Stimulated activated naive CD8-positive, alpha-beta T cell treated with anti-CD3 and anti-CD28 coated beads, Interleukin-15, amount 100 ng/mL, for 72 hours (primary cell): ENCODE results near the gene DEAF1.
A peak's percentile ranks its signal among the peaks of the same experiment; 100 is the strongest.
"Not testable (repeated sequence)": the region's sequence is repeated elsewhere in the genome, so short reads cannot be mapped to it uniquely, and the experiment has no call there.

Source experiments
- ATAC-seq: fragments of 150-1000 bp; cut with Tn5 transposase; 2 replicates; pipeline ENCODE4 v1.10.0; 2021; ENCODE audit warnings: mild to moderate bottlenecking, moderate library complexity
- DNase-seq, 2 donors: peaks; one replicate each; pipeline ENCODE4 v3.0.0; 2021 to 2022
- H3K27ac Mint-ChIP-seq, 2 donors: one replicate each; pipeline ENCODE4 v1.8.0; 2022; ENCODE audit warnings: mild to moderate bottlenecking in 2 of 2, mixed read lengths in 2 of 2, moderate library complexity in 2 of 2
- H3K27me3 Mint-ChIP-seq: one replicate; pipeline ENCODE4 v1.8.0; 2022; ENCODE audit warnings: mixed read lengths
- H3K4me1 Mint-ChIP-seq: one replicate; pipeline ENCODE4 v1.8.0; 2022; ENCODE audit warnings: mild to moderate bottlenecking, mixed read lengths
- H3K4me3 Mint-ChIP-seq, 2 donors: one replicate each; pipeline ENCODE4 v1.8.0; 2022; ENCODE audit warnings: mild to moderate bottlenecking in 2 of 2, mixed read lengths in 2 of 2, moderate library complexity in 1 of 2
- H3K9me3 Mint-ChIP-seq, 2 donors: one replicate each; pipeline ENCODE4 v1.8.0; 2022; ENCODE audit warnings: mixed read lengths in 2 of 2

The DEAF1 gene

DNA sequence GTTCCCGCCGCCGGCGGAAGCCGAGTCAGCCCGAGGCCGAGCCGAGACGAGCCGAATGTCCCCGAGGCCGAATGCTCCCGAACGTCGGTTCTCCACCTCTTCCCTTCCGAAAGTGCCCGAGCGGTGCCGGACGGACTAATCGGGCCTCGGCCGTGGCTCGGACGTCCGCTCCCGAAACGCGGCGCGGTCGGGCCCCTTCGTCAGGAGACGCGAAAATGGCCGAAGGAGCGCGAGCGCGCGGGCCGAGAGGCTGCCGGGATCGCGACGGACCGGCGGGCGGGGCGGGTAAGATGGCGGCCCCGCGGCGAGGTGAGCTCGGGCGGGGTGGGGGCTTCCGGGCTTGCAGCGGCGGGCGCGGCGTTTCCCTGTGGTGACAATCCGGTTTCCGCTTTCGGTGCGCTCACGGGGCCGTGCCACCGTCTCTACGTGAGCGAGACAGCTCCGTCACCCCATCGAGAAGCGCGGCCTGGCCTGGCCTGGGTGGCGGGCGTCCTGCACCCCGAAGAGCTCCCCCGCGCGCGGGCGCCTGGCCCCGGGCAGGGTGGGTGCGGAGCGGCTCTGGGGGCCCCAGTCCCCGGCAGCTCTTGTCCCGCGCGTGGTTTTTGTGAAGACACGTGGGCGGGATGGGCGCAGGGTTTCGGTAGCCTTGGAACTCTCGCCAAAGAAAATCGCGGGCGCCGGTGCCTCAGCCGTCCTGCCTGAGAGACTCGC, 671 bp upstream of the DEAF1 start, which contains the start of gene TMEM80:
TSS of gene TMEM80 (plus strand) at position 279 of the 711 bp plus-strand sequence. CDS start at position 291, 12 bp downstream.
- Mint-ChIP-seq H3K9me3 (no peaks in the 10 kb centered on the region), H3K4me1 (peaks cover 65% of the 10 kb centered on the region), H3K4me3 (peak within 1 kb of the TSS; percentile 84 to 97), H3K27me3 (no peaks in the 10 kb centered on the region), H3K27ac (peak within 1 kb of the TSS; percentile 97 to 99)
- DNase-seq (peak; percentile 99), ATAC-seq (peak; percentile 81)

DNA sequence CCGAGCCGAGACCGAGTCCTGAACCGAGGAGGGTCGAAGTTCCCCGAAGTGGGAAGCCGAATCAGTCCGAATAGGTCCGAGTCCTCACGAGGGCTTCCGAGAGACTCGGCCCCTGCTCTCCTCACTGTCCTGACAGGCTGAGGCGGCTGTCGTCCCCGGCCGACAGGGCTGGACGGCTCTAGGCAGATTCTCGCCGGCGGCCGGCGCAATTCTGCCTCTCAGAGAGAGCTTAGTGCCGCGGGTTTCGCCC, 191 bp upstream of the DEAF1 start:
- no peaks in the 10 kb centered on the region for H3K9me3 Mint-ChIP-seq
- peak overlapping the region; percentile 97 to 99 for H3K27ac Mint-ChIP-seq
- ATAC-seq (no peak), DNase-seq (no peak)
- H3K4me3 Mint-ChIP-seq, result peak overlapping the region; percentile 84 to 97
- peaks cover 70% of the 10 kb centered on the region for H3K4me1 Mint-ChIP-seq
- H3K27me3 Mint-ChIP-seq, result no peaks in the 10 kb centered on the region

DNA sequence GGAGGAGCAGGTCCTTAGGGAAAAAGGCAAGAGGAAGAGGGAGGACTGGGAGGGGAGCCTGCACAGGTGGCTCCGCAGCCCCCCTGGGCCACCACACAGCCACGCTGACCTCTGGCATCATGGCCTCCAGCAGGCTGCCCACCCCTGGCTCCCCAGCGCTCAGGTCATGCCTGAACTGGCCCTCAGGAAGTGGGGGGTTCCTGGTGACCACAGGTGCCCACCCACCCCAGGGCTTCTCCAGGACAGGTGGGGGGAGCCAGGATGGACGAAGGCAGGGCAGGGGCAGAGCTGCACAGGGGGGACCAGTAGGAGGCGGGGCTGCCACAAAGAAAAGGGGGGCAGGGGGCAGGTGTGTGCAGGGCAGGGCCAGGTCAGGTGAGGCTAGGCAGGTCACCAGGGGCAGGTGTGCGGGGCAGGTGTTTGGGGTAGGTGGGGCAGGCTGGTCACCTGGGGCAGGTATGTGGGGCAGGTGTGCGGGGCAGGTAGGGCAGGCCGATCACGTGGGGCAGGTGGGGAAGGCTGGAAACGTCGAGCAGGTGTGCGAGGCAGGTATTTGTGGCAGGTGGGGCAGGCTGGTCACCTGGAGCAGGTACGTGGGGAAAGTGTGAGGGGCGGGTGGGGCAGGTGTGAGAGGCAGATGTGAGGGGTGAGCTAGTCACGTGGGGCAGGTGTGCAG, 997 bp downstream of the DEAF1 start:
- no peak for ATAC-seq
- Mint-ChIP-seq H3K4me1 (peaks cover 75% of the 10 kb centered on the region), H3K27ac (peak overlapping the region; percentile 96 to 98), H3K9me3 (no peaks in the 10 kb centered on the region), H3K27me3 (no peaks in the 10 kb centered on the region), H3K4me3 (peak overlapping the region; percentile 88 to 97)
- DNase-seq, result no peak

DNA sequence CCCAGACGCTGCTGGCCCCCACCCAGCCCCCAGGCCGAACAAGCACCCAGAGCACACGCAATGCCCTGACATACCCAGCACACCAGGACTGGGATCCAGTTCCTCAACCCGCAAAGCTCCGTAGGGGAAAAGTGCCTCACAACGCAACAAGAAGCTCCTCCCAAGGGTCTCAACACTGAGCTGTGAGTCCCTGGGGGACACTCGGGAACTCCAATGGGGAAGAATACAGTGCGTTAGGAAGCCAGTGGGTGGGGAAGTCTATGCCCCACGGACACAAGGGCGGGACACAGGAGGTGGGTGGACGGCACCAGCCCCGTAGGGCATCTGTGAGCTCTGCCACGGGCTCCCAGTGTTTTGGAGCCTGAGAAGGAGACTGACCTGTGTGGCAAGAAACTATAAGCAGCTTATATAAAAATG, 1.6 kb downstream of the DEAF1 start:
- no peaks in the 10 kb centered on the region for H3K27me3 Mint-ChIP-seq
- no peak for ATAC-seq
- H3K4me1 Mint-ChIP-seq, result peaks cover 69% of the 10 kb centered on the region
- H3K9me3 Mint-ChIP-seq, result no peaks in the 10 kb centered on the region
- peak overlapping the region; percentile 88 to 97 for H3K4me3 Mint-ChIP-seq
- H3K27ac Mint-ChIP-seq, result peak overlapping the region; percentile 96 to 98
- no peak for DNase-seq

DNA sequence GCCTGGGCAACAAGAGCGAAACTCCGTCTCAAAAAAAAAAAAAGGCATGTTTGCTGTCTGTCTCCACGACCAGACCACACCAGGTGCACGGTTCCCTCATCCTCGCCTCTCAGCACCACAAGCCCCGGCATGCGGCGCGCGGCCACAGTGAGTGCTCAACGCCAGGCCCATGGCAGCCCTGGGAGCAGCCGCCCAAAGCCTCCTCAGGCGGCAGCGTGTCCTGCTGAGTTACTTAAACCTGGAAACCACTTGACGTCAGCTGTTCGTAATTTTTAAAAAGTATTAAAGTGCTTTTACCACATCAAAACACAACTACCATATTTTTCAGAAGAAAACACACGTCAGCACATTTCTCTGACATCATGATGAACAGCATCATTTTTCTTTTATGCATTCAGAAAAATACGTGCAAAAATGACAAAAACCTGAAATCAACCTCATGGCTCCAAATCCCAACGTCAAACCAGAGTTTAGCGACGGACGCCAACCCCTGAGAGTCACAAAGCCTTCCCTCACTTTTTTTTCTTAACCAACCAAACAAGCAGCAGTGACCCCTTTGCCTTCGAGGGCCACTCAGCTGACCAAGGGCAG, 2.1 kb downstream of the DEAF1 start:
- Mint-ChIP-seq H3K4me1 (peaks cover 64% of the 10 kb centered on the region), H3K9me3 (no peaks in the 10 kb centered on the region), H3K27ac (peak overlapping the region in 1 of 2 donors; percentile 29), H3K27me3 (no peaks in the 10 kb centered on the region), H3K4me3 (peak overlapping the region; percentile 88 to 97)
- ATAC-seq (no peak), DNase-seq (peak in 1 of 2 donors; percentile 67)

DNA sequence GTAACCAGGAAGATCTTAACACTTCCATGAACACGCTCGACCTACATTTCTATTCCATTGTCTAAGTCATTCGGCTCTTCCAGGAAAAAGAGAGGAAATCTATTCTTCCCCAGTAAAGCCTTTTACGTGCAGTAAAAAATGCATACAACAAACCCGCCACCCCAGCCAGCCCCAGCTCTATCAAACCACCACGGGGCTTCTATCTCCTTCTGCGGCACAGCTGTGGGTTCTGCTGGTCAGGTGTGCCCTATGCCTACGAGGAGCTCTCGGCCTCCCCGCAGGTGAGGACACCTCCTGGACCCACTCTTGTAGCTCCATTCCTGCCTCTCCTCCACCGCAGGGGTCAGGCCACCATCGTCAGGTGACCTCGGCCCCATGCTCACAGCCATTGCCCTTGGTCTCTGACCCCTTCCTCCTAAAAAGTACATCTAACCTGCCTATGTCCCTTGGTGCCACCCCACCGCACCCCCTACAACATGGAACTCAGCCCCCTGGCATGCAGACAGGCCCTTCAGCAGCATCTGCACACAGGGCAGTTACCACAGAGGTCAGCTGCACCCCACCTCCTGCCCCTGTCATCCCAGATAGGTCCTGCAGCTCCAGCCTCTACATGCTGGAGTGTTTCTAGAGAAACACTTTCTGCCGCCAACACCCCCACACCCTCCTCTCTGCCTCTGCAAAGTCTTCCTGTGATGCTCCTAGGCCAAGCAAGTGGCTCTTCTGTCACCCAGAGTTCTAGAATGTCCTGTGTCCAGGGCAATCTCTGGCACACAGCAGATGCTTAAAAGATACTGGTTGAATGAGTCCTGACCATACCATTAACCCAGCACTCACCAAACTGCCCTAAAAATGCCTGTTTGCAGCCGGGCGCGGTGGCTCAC, 3.1 kb downstream of the DEAF1 start:
- H3K27ac Mint-ChIP-seq, result peak overlapping the region in 1 of 2 donors; percentile 81
- H3K4me1 Mint-ChIP-seq, result peaks cover 60% of the 10 kb centered on the region
- ATAC-seq, result no peak
- no peaks in the 10 kb centered on the region for H3K27me3 Mint-ChIP-seq
- no peaks in the 10 kb centered on the region for H3K9me3 Mint-ChIP-seq
- no peak for DNase-seq
- peak overlapping the region; percentile 51 to 88 for H3K4me3 Mint-ChIP-seq

DNA sequence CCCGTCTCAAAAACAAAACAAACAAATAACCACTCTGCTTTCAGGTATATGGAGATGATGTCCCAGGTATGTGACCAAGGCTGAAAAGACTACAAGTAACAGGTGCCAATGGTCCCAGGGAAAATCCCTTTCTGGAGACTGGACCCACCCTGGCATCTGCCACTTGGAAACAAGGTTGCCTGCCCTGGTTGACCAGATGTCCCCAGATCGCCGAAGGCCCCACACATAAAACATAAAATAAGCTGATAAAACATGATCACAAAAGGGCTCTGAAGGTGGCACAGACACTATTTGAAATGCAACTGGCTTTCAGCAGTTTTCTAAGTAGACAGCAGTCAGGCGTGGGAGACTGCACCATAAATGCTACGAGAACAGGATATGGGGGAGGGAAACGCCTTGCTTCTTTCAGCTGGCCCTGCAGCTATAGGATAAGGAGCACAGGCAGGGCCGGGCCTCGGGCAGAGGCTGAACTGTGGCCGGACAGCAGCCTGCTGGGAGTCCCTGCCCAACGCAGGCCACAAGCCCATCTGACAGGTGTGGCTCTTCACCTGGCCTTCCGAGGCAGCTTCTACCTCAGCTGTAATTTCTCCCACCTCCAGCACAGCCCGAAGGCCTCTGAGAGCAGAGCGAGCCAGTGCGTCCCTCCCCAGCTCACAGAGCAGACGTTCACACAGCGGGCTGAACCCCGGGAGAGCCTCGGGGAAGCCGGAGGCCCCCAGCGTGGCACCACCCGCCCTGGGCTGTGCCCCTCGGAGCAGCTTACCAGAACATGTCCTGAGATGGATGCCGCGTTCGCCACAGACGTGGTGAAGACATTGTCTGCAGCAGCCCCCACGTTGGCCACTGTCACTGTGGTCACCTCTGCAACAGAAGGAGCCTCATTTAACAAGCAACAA, 4.0 kb downstream of the DEAF1 start:
- Mint-ChIP-seq H3K27me3 (no peaks in the 10 kb centered on the region), H3K9me3 (no peaks in the 10 kb centered on the region), H3K27ac (no peak overlapping the region), H3K4me3 (peak overlapping the region in 1 of 2 donors; percentile 88), H3K4me1 (peaks cover 53% of the 10 kb centered on the region)
- ATAC-seq (no peak), DNase-seq (no peak)

DNA sequence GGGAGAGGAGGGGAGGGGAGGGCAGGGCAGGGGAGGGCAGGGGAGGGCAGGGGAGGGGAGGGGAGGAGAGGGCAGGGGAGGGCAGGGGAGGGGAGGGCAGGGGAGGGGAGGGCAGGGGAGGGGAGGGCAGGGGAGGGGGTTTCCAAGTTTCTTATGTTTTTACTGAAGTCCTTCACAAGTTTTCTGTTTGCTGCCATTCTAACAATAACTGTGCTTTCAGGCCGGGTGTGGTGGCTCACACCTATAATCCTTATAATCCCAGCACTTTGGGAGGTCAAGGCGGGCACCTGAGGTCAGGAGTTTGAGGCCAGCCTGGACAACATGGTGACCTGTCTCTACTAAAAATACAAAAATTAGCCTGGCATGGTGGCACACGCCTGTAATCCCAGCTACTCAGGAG, 4.8 kb downstream of the DEAF1 start:
- H3K4me3 Mint-ChIP-seq, H3K27me3 Mint-ChIP-seq, DNase-seq, H3K27ac Mint-ChIP-seq, ATAC-seq, H3K9me3 Mint-ChIP-seq: not testable (repeated sequence)
- H3K4me1 Mint-ChIP-seq, result peaks cover 53% of the 10 kb centered on the region

DNA sequence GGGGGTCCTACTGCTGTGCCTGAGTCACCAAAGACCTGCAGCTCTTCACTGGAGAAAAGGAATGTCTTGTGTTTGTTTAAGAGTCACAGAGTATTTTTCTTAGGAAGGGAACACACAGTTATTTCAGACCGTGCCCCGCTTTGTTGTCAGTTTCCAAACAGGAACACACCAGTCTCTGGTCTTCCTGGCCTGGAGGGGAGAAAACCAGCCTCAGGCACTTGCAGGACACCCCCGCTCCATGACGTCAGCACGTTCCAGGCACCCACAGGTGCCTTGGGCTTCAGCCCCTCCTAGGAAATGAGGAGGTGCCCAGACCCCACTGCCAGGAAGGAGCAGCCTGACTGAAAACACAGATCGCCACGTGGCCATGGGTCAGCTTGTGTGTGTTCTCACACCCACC, 5.4 kb downstream of the DEAF1 start:
- no peak overlapping the region for H3K27ac Mint-ChIP-seq
- DNase-seq (no peak), ATAC-seq (no peak)
- no peaks in the 10 kb centered on the region for H3K27me3 Mint-ChIP-seq
- no peaks in the 10 kb centered on the region for H3K9me3 Mint-ChIP-seq
- no peak overlapping the region for H3K4me3 Mint-ChIP-seq
- peaks cover 53% of the 10 kb centered on the region for H3K4me1 Mint-ChIP-seq

DNA sequence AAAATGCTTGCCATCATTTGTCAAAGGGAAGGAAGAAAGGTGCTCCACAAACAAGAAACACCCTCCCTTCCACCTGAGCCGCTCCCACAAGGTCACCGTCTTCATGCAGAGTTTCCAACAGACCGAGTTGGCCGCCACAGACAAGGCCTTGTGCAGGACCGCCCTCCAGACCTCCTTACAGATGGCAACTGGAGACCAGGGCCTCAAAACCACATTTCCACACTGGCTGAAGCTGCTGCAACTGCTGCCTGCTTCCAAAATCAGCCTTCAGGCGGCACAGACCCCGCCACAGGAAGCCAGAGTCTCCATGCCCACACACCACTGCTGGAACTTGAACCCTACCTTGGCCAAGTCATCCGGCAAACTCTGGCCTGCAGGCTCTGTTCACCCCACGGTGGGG, 6.3 kb downstream of the DEAF1 start:
- no peak for ATAC-seq
- peaks cover 47% of the 10 kb centered on the region for H3K4me1 Mint-ChIP-seq
- no peak overlapping the region for H3K27ac Mint-ChIP-seq
- no peaks in the 10 kb centered on the region for H3K9me3 Mint-ChIP-seq
- H3K4me3 Mint-ChIP-seq, result no peak overlapping the region
- no peak for DNase-seq
- H3K27me3 Mint-ChIP-seq, result no peaks in the 10 kb centered on the region

DNA sequence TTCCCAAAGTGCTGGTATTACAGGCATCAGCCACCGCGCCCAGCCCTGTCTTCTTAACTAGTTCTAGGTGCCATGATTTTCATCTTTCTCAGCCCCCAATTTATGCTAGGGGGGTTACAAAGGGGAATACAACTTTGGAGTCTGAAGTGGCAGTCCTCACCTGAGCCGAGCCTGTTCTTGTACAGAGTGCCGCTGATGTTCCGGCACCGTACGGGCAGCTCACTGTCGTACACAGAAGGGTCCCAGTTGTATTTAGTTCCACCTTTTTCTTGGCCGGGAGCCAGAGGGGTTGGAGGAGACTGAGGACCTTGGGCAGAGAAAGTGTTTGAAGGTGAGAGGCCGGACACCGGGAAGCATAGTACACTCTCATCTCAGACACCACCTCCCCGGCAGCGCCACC, 7.3 kb downstream of the DEAF1 start:
- ATAC-seq (no peak), DNase-seq (no peak)
- peaks cover 38% of the 10 kb centered on the region for H3K4me1 Mint-ChIP-seq
- no peaks in the 10 kb centered on the region for H3K9me3 Mint-ChIP-seq
- H3K4me3 Mint-ChIP-seq, result no peak overlapping the region
- H3K27me3 Mint-ChIP-seq, result no peaks in the 10 kb centered on the region
- no peak overlapping the region for H3K27ac Mint-ChIP-seq

DNA sequence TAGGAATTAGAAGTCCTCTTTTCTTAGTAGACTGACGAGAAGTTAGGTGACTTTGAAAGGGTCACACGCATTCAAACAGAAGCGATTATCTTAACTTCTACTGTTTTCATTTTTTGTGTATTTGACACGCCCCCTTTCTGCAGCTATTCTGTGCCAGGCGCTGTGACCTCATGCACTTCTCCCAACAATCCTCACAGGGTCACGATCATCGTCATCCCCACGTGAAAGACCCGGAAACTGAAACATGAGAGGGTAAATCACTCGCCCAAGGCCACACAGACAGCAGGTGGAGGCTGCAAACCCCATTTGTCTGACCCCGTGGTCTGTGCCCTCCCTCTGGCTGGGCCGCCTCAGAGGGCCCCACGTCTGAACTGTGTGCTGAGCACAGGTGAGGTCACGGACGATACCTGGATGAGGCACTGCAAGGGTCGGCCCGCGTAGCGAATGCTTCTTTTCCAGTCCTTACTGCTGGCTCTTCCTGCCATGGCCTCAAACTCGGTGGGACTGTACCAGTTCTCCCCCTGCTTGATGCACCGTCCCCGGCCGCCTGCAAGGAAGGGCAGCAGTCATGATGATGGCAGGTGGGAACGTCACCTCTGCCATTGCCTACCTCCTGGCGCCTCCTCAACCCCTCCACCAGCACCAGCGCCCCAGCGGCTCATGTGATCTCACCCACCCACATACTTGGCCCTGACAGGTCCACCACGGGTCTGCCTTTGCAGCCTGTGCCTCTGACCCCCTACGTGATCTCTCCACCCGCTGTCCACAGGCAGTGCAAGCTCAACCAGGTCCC, 8.4 kb downstream of the DEAF1 start:
- H3K4me3 Mint-ChIP-seq, result no peak overlapping the region
- ATAC-seq, result no peak
- H3K9me3 Mint-ChIP-seq, result no peaks in the 10 kb centered on the region
- no peak overlapping the region for H3K27ac Mint-ChIP-seq
- no peaks in the 10 kb centered on the region for H3K27me3 Mint-ChIP-seq
- DNase-seq, result no peak
- peaks cover 35% of the 10 kb centered on the region for H3K4me1 Mint-ChIP-seq

DNA sequence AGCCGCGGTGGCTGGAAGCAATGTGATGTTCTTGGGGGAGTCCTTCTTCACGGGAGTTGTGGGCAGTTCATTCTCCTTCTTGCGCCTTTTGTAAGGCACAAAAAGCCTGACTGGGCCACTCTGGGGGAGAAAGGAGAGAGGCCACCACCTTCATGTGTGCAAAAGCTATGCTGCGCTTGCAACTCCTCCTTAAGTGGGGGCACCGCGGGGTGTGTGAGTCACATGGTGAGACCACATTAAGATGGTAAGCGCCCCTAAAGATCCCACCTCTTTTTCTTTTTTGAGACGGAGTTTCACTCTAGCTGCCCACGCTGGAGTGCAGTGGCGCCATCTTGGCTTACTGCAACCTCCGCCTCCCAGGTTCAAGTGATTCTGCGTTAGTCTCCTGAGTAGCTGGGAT, 14.1 kb downstream of the DEAF1 start:
- DNase-seq, result no peak
- H3K4me1 Mint-ChIP-seq, result peaks cover 23% of the 10 kb centered on the region
- H3K9me3 Mint-ChIP-seq, result no peaks in the 10 kb centered on the region
- H3K27me3 Mint-ChIP-seq, result no peaks in the 10 kb centered on the region
- no peak overlapping the region for H3K4me3 Mint-ChIP-seq
- peak; percentile 74 for ATAC-seq
- H3K27ac Mint-ChIP-seq, result peak overlapping the region in 1 of 2 donors; percentile 90

DNA sequence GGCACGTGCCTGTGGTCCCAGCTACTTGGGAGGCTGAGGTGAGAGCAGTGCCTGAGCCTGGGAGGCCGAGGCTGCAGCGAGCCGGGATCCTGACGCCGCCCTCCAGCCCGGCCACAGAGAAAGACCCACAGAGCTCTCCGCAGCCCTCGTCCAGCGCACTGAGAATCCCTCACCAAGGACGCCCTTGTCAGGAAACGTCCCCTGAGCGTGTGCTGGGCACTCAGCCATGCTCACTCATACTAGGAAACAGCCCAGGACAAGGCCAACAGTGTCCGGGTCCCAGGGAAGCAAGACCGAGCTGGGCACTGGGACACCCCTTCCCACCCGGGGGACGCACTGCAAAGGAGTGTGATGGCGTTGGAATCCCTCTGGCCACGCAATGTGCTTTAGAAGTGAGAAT, 14.5 kb downstream of the DEAF1 start:
- no peak overlapping the region for H3K4me3 Mint-ChIP-seq
- no peak for DNase-seq
- no peaks in the 10 kb centered on the region for H3K27me3 Mint-ChIP-seq
- H3K27ac Mint-ChIP-seq, result no peak overlapping the region
- H3K9me3 Mint-ChIP-seq, result no peaks in the 10 kb centered on the region
- ATAC-seq, result no peak
- H3K4me1 Mint-ChIP-seq, result peaks cover 23% of the 10 kb centered on the region
